ENCODE data around the gene C6. TPM values are rescaled to one million over a fixed set of nuclear protein-coding genes. Genes with fewer than 3 reads are reported as not detected.
"Not testable (repeated sequence)": the region's sequence is repeated elsewhere in the genome, so short reads cannot be mapped to it uniquely, and the experiment has no call there.

Gene C6
- total RNA-seq, 1 donor from 2014 or later = not detected

- Mint-ChIP-seq H3K27me3 (ENCODE audit: unreplicated experiment) (no peaks in the 10 kb centered on the region), H3K9me3 (ENCODE audit: unreplicated experiment) (no peaks in the 10 kb centered on the region), H3K27ac (ENCODE audit: unreplicated experiment) (no peak overlapping the region), H3K4me1 (ENCODE audit: unreplicated experiment) (no peaks in the 10 kb centered on the region), H3K4me3 (ENCODE audit: unreplicated experiment) (no peak overlapping the region), H3K36me3 (ENCODE audit: low read depth, unreplicated experiment) (no peaks in the 10 kb centered on the region)
- no peak for TF ChIP-seq CTCF (IDR thresholded peaks at IDR 0.05; ENCODE audit: unreplicated experiment)
- no peak for DNase-seq (ENCODE audit: low spot score)
Observed at GRCh38 chr5:41195228-41195627, 18.1 kb downstream of the C6 start.

- Mint-ChIP-seq H3K4me1 (ENCODE audit: unreplicated experiment) (no peaks in the 10 kb centered on the region), H3K4me3 (ENCODE audit: unreplicated experiment) (no peak overlapping the region), H3K9me3 (ENCODE audit: unreplicated experiment) (no peaks in the 10 kb centered on the region), H3K27ac (ENCODE audit: unreplicated experiment) (no peak overlapping the region), H3K36me3 (ENCODE audit: low read depth, unreplicated experiment) (no peaks in the 10 kb centered on the region), H3K27me3 (ENCODE audit: unreplicated experiment) (no peaks in the 10 kb centered on the region)
- no peak for TF ChIP-seq CTCF (IDR thresholded peaks at IDR 0.05; ENCODE audit: unreplicated experiment)
- no peak for DNase-seq (ENCODE audit: low spot score)
Observed at GRCh38 chr5:41194339-41194738, 19.0 kb downstream of the C6 start.

DNA sequence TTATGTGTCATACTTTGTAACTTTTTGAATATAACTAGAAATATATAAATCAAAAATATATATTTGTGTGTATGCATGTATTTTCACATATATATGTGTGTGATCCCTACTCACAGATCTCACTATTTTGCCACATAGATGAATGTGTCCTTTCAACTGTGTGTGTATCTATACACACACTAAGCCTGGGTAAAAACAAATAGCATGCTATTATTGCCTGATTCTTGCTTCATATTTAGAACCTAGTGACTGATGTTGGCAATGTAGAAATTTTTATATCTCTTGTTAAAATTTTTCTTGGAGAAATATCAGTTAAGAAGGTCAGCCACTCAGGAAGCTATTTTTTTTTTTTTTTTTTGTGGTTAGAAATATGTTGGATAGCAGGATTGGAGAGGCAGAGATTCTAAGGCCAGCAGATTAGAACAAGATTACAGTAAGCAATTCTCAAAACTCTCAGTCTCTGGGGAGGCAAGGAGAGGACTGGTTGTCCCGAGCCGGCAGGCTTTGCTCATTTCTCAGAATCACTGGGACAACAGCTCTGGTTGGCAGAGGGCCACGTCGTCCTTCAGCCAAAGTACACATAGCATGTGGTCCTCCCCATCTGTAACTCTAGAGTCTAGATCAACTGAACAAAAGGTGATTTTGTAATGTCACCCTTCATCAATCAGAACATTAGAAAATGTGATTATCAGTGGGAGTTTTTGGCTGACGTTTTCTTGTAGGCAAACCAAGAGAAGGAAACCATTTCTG, 19.7 kb downstream of the C6 start:
- no peaks in the 10 kb centered on the region for H3K4me1 Mint-ChIP-seq (ENCODE audit: unreplicated experiment)
- no peak for DNase-seq (ENCODE audit: low spot score)
- no peak overlapping the region for H3K4me3 Mint-ChIP-seq (ENCODE audit: unreplicated experiment)
- no peaks in the 10 kb centered on the region for H3K9me3 Mint-ChIP-seq (ENCODE audit: unreplicated experiment)
- TF ChIP-seq CTCF (IDR thresholded peaks at IDR 0.05; ENCODE audit: unreplicated experiment) = no peak
- no peak overlapping the region for H3K27ac Mint-ChIP-seq (ENCODE audit: unreplicated experiment)
- no peaks in the 10 kb centered on the region for H3K27me3 Mint-ChIP-seq (ENCODE audit: unreplicated experiment)
- no peaks in the 10 kb centered on the region for H3K36me3 Mint-ChIP-seq (ENCODE audit: low read depth, unreplicated experiment)

GRCh38 chr5:41191249-41191648, 22.1 kb downstream of the C6 start:
- Mint-ChIP-seq H3K9me3 (ENCODE audit: unreplicated experiment) (no peaks in the 10 kb centered on the region), H3K27ac (ENCODE audit: unreplicated experiment) (no peak overlapping the region), H3K4me1 (ENCODE audit: unreplicated experiment) (no peaks in the 10 kb centered on the region), H3K4me3 (ENCODE audit: unreplicated experiment) (no peak overlapping the region), H3K36me3 (ENCODE audit: low read depth, unreplicated experiment) (no peaks in the 10 kb centered on the region), H3K27me3 (ENCODE audit: unreplicated experiment) (no peaks in the 10 kb centered on the region)
- no peak for DNase-seq (ENCODE audit: low spot score)
- TF ChIP-seq CTCF (IDR thresholded peaks at IDR 0.05; ENCODE audit: unreplicated experiment) = no peak

DNA sequence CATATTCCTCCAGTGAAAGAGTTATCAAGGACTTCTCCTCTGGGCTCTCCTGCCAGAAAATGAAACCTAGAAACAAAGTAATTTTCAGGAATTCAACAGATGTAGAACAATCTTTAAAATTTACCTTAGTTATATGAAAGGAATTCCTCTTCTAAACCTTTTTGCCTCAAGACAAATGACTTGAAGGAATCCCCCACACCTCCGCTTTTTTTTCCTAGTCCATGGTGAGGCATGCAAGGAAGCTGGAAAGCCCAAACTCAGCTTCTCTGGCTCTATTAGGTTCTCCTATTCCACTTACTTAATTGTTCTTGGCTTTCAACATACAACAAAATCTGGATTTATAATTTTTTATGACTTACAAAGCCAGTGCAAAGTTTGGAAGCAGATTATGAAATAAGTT, 27.2 kb downstream of the C6 start:
- no peak overlapping the region for H3K27ac Mint-ChIP-seq (ENCODE audit: unreplicated experiment)
- H3K36me3 Mint-ChIP-seq (ENCODE audit: low read depth, unreplicated experiment) = no peaks in the 10 kb centered on the region
- H3K27me3 Mint-ChIP-seq (ENCODE audit: unreplicated experiment) = no peaks in the 10 kb centered on the region
- H3K4me3 Mint-ChIP-seq (ENCODE audit: unreplicated experiment) = no peak overlapping the region
- no peak for DNase-seq (ENCODE audit: low spot score)
- H3K9me3 Mint-ChIP-seq (ENCODE audit: unreplicated experiment) = no peaks in the 10 kb centered on the region
- TF ChIP-seq CTCF (IDR thresholded peaks at IDR 0.05; ENCODE audit: unreplicated experiment) = no peak
- peaks cover 15% of the 10 kb centered on the region for H3K4me1 Mint-ChIP-seq (ENCODE audit: unreplicated experiment)

DNA sequence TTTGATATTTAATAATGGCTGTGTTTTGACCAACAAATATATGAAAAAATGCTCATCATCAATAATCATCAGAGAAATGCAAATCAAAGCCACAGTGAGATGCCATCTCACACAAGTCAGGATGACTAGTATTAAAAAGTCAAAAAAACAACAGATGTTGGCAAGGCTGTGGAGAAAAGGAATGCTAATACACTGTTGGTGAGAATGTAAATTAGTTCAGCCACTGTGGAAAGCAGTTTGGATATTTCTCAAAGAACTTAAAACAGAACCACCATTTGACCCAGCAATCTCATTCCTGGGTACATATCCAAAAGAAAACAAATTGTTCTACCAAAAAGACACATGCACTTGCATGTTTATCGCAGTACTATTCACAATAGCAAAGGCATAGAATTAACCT, 30.0 kb downstream of the C6 start:
- DNase-seq (ENCODE audit: low spot score); H3K27ac Mint-ChIP-seq (ENCODE audit: unreplicated experiment); H3K9me3 Mint-ChIP-seq (ENCODE audit: unreplicated experiment); H3K27me3 Mint-ChIP-seq (ENCODE audit: unreplicated experiment); H3K4me3 Mint-ChIP-seq (ENCODE audit: unreplicated experiment); H3K36me3 Mint-ChIP-seq (ENCODE audit: low read depth, unreplicated experiment): not testable (repeated sequence)
- H3K4me1 Mint-ChIP-seq (ENCODE audit: unreplicated experiment) = peaks cover 15% of the 10 kb centered on the region

Measured in endothelial cell (in vitro differentiated cells).